Fibroblast of lung (primary cell): Measurements from ENCODE around the gene TBX1. TPM values are rescaled to one million over a fixed set of nuclear protein-coding genes. Genes with fewer than 3 reads are reported as not detected.

Experiments used
- DNase-seq, 2 donors: peaks; one replicate each; pipeline versions ENCODE4 v3.0.0 to v3.0.0-alpha.2; 2010; ENCODE audit warnings: low read depth in 2 of 2
- H2AFZ ChIP-seq: 2 replicates; pipeline ENCODE4 v1.5.1; 2012; ENCODE audit warnings: low read length, control low read depth, inconsistent platforms
- H3K27ac ChIP-seq: 2 replicates; pipeline ENCODE4 v1.5.1; 2011; ENCODE audit warnings: low read length, control low read depth; ENCODE audit not compliant: insufficient read depth
- H3K27me3 ChIP-seq: 2 replicates; pipeline ENCODE4 v1.5.1; 2011; ENCODE audit warnings: mild to moderate bottlenecking, low read length; ENCODE audit not compliant: control insufficient read depth, insufficient read depth
- H3K36me3 ChIP-seq: 2 replicates; pipeline ENCODE4 v1.5.1; 2011; ENCODE audit warnings: low read length; ENCODE audit not compliant: control insufficient read depth, insufficient read depth
- H3K4me1 ChIP-seq: 2 replicates; pipeline ENCODE4 v1.5.1; 2011; ENCODE audit warnings: low read length; ENCODE audit not compliant: control insufficient read depth, insufficient read depth; ENCODE audit errors: extremely low read depth
- H3K4me2 ChIP-seq: 2 replicates; pipeline ENCODE4 v1.5.1; 2011; ENCODE audit warnings: low read length, control low read depth; ENCODE audit not compliant: insufficient read depth; ENCODE audit errors: extremely low read depth
- H3K4me3 ChIP-seq, 4 experiments: fragments of 200-600 bp in 1 of 4; sonication (generic) in 1 of 4; replicated peaks in 1 of 4; 2 replicates each; pipeline ENCODE4 v1.5.1; 2011 to 2016; ENCODE audit warnings: low read length in 4 of 4, low read depth in 3 of 4, mild to moderate bottlenecking in 3 of 4, control low read depth in 2 of 4, inconsistent platforms in 1 of 4, mixed read lengths in 1 of 4; ENCODE audit not compliant: insufficient read depth in 1 of 4; ENCODE audit errors: control extremely low read depth in 1 of 4
- H3K79me2 ChIP-seq: 2 replicates; pipeline ENCODE4 v1.5.1; 2012; ENCODE audit warnings: mild to moderate bottlenecking, low read length, inconsistent platforms; ENCODE audit not compliant: control insufficient read depth, insufficient read depth
- H3K9ac ChIP-seq: 2 replicates; pipeline ENCODE4 v1.5.1; 2011; ENCODE audit warnings: mild to moderate bottlenecking, low read length, control low read depth; ENCODE audit not compliant: insufficient read depth
- H3K9me3 ChIP-seq: 2 replicates; pipeline ENCODE4 v1.5.1; 2012; ENCODE audit warnings: low read depth, low read length; ENCODE audit not compliant: control insufficient read depth, insufficient read depth
- H4K20me1 ChIP-seq: 2 replicates; pipeline ENCODE4 v1.5.1; 2011; ENCODE audit warnings: low read length; ENCODE audit not compliant: control insufficient read depth, insufficient read depth; ENCODE audit errors: extremely low read depth
- EZH2 ChIP-seq: IDR thresholded peaks from 2 replicates; pipeline ENCODE4 v1.5.1; 2012; ENCODE audit warnings: low read length, control low read depth, mild to moderate bottlenecking; ENCODE audit errors: missing control alignments
- polyA plus RNA-seq, 2 donors: library from polyadenylated mRNA; depleted of rRNA in 1 of 2; stranded (reverse) in 1 of 2; unstranded in 1 of 2; fragments of >200 nt; gene quantifications; 2 replicates each; pipeline ENCODE4 v1.2.1, GENCODE V29; 2011 to 2012; ENCODE audit warnings: missing spikeins in 1 of 2
- total RNA-seq: library from RNA; depleted of rRNA; stranded (reverse); fragments of >200 nt; gene quantifications from 2 replicates; pipeline ENCODE4 v1.2.1, GENCODE V29; 2014
- TF ChIP-seq, protein P1 (sequence below), 2 donors: IDR thresholded peaks in 1 of 2; conservative IDR thresholded peaks in 1 of 2; 1 replicate in 1 of 2; 2 replicates in 1 of 2; pipeline ENCODE4 v1.5.1; 2011 to 2012; ENCODE audit warnings: low read length in 2 of 2, control low read depth in 1 of 2, inconsistent platforms in 1 of 2, low read depth in 1 of 2, mild to moderate bottlenecking in 1 of 2

TBX1 gene
- total and polyA plus RNA-seq, 2 donors (not counting 1 experiment from before 2014, with no cell fraction given) = not detected

DNA sequence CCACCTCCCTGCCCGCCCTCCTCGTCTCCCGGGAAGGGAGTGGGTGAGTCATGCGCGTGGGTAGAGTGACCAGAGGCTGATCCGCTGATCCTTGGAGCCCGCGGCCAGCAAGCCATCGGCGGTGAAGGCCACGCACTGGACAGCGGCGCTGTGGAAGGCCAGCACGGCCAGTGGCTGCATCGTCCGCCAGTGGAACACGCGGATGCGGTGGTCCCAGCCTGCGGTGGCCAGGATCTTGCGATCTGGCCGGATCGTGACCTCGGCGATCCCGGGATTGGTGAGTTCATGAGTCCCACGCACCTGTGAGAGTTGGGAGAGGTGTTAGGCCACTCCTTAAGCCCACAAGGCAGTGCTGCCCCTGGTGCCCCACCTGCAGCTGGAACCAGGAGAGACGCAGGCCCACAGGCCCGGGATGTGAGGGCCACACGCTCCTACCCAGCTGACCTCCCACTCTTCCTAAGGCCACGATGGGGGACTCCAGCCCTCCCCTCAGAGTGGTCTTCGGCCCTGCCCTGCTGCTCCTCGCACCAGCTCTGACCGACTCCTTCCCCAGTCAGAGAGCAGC is 28.2 kb downstream of the TBX1 start:
- H3K36me3 ChIP-seq = no peaks in the 10 kb centered on the region
- no peak overlapping the region for H3K4me2 ChIP-seq
- no peaks in the 10 kb centered on the region for H3K9me3 ChIP-seq
- no peak overlapping the region for H2AFZ ChIP-seq
- H3K27ac ChIP-seq = no peak overlapping the region
- no peaks in the 10 kb centered on the region for H3K27me3 ChIP-seq
- H4K20me1 ChIP-seq = no peaks in the 10 kb centered on the region
- TF ChIP-seq, protein P1, sequence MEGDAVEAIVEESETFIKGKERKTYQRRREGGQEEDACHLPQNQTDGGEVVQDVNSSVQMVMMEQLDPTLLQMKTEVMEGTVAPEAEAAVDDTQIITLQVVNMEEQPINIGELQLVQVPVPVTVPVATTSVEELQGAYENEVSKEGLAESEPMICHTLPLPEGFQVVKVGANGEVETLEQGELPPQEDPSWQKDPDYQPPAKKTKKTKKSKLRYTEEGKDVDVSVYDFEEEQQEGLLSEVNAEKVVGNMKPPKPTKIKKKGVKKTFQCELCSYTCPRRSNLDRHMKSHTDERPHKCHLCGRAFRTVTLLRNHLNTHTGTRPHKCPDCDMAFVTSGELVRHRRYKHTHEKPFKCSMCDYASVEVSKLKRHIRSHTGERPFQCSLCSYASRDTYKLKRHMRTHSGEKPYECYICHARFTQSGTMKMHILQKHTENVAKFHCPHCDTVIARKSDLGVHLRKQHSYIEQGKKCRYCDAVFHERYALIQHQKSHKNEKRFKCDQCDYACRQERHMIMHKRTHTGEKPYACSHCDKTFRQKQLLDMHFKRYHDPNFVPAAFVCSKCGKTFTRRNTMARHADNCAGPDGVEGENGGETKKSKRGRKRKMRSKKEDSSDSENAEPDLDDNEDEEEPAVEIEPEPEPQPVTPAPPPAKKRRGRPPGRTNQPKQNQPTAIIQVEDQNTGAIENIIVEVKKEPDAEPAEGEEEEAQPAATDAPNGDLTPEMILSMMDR (conservative IDR thresholded peaks at IDR 0.05 in 1 of 2, IDR thresholded peaks at IDR 0.05 in 1 of 2; ENCODE audit: low read depth in 1 of 2, low read length in 2 of 2) = no peak
- TF ChIP-seq EZH2 = no peak
- no peak overlapping the region for H3K9ac ChIP-seq
- H3K4me1 ChIP-seq = no peaks in the 10 kb centered on the region
- H3K4me3 ChIP-seq = no peak overlapping the region
- H3K79me2 ChIP-seq = no peaks in the 10 kb centered on the region
- DNase-seq = no peak

- Histone ChIP-seq H3K27me3 (no peaks in the 10 kb centered on the region), H2AFZ (no peak overlapping the region), H3K36me3 (no peaks in the 10 kb centered on the region), H3K4me1 (no peaks in the 10 kb centered on the region), H3K4me3 (no peak overlapping the region), H3K9ac (no peak overlapping the region), H3K27ac (no peak overlapping the region), H3K4me2 (no peak overlapping the region), H3K79me2 (no peaks in the 10 kb centered on the region), H4K20me1 (no peaks in the 10 kb centered on the region), H3K9me3 (no peaks in the 10 kb centered on the region)
- TF ChIP-seq, protein P1 (conservative IDR thresholded peaks at IDR 0.05 in 1 of 2, IDR thresholded peaks at IDR 0.05 in 1 of 2; ENCODE audit: low read depth in 1 of 2, low read length in 2 of 2) = no peak
- TF ChIP-seq EZH2 = no peak
- no peak for DNase-seq
These were observed 28.8 kb downstream of the TBX1 start for GRCh38 chr22:19789406-19789805.

DNA sequence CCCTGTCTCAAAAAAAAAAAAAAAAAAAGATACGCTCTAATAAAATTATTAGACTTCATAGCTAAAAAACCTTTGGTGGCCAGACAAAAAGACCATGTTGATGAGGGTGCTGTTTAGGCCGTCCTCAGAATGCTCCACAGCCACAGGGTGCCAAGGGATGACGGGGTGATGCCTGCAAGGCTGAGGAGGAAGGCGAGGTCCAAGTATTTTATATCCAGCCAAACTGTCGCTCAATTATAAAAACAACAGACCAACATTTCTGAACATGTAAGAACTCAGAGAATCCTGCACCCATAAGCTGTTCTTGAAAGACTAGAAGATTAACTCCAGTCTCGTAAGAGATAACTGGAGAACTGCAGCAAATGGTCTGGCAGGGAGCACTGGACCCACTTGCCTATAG is 29.2 kb downstream of the TBX1 start:
- H3K4me2 ChIP-seq = no peak overlapping the region
- no peaks in the 10 kb centered on the region for H3K36me3 ChIP-seq
- H3K9me3 ChIP-seq = no peaks in the 10 kb centered on the region
- no peaks in the 10 kb centered on the region for H3K4me1 ChIP-seq
- H2AFZ ChIP-seq = no peak overlapping the region
- H4K20me1 ChIP-seq = no peaks in the 10 kb centered on the region
- no peaks in the 10 kb centered on the region for H3K27me3 ChIP-seq
- no peak overlapping the region for H3K4me3 ChIP-seq
- no peak overlapping the region for H3K27ac ChIP-seq
- H3K9ac ChIP-seq = no peak overlapping the region
- no peak for TF ChIP-seq EZH2
- TF ChIP-seq, protein P1 (conservative IDR thresholded peaks at IDR 0.05 in 1 of 2, IDR thresholded peaks at IDR 0.05 in 1 of 2; ENCODE audit: low read depth in 1 of 2, low read length in 2 of 2) = no peak
- H3K79me2 ChIP-seq = no peaks in the 10 kb centered on the region
- no peak for DNase-seq
